PFSK-1 (cell line): Measurements from ENCODE around the gene KANSL2.

Experiments
- FOXP2 ChIP-seq: optimal IDR thresholded peaks from 2 replicates; pipeline ENCODE3; 2011; ENCODE audit warnings: borderline replicate concordance, control low read depth, inconsistent platforms; ENCODE audit not compliant: insufficient read depth; ENCODE audit errors: extremely low read length, extremely low read depth
- POLR2AphosphoS5 ChIP-seq: IDR thresholded peaks from 2 replicates; pipeline ENCODE4 v1.6.1; 2012; ENCODE audit warnings: low read depth, mild to moderate bottlenecking, control low read depth, low read length, moderate library complexity
- SIN3A ChIP-seq: IDR thresholded peaks from 2 replicates; pipeline ENCODE4 v1.6.1; 2012; ENCODE audit warnings: mild to moderate bottlenecking, low read length, moderate library complexity, borderline replicate concordance; ENCODE audit not compliant: insufficient read depth
- TAF1 ChIP-seq: IDR thresholded peaks from 2 replicates; pipeline ENCODE4 v1.6.1; 2012; ENCODE audit warnings: low read length, control low read depth, borderline replicate concordance; ENCODE audit not compliant: insufficient read depth
- TF ChIP-seq, protein P1 (sequence below), 2 experiments: IDR thresholded peaks; 2 replicates each; pipeline versions ENCODE4 v1.6.1 to v1.8.0; 2011 to 2012; ENCODE audit warnings: low read depth in 2 of 2, low read length in 2 of 2, control low read depth in 1 of 2, inconsistent platforms in 1 of 2, mild to moderate bottlenecking in 1 of 2, moderate library complexity in 1 of 2; ENCODE audit not compliant: insufficient read depth in 1 of 2

The KANSL2 gene

GRCh38 chr12:48659863-48660262, 22.2 kb downstream of the KANSL2 start:
- TF ChIP-seq FOXP2: no peak
- no peak for TF ChIP-seq SIN3A
- TF ChIP-seq TAF1: no peak
- TF ChIP-seq POLR2AphosphoS5: no peak
- TF ChIP-seq, protein P1, sequence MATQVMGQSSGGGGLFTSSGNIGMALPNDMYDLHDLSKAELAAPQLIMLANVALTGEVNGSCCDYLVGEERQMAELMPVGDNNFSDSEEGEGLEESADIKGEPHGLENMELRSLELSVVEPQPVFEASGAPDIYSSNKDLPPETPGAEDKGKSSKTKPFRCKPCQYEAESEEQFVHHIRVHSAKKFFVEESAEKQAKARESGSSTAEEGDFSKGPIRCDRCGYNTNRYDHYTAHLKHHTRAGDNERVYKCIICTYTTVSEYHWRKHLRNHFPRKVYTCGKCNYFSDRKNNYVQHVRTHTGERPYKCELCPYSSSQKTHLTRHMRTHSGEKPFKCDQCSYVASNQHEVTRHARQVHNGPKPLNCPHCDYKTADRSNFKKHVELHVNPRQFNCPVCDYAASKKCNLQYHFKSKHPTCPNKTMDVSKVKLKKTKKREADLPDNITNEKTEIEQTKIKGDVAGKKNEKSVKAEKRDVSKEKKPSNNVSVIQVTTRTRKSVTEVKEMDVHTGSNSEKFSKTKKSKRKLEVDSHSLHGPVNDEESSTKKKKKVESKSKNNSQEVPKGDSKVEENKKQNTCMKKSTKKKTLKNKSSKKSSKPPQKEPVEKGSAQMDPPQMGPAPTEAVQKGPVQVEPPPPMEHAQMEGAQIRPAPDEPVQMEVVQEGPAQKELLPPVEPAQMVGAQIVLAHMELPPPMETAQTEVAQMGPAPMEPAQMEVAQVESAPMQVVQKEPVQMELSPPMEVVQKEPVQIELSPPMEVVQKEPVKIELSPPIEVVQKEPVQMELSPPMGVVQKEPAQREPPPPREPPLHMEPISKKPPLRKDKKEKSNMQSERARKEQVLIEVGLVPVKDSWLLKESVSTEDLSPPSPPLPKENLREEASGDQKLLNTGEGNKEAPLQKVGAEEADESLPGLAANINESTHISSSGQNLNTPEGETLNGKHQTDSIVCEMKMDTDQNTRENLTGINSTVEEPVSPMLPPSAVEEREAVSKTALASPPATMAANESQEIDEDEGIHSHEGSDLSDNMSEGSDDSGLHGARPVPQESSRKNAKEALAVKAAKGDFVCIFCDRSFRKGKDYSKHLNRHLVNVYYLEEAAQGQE (IDR thresholded peaks at IDR 0.05; ENCODE audit: insufficient read depth in 1 of 2, low read depth in 2 of 2, low read length in 2 of 2): no peak

GRCh38 chr12:48651681-48652080, 30.4 kb downstream of the KANSL2 start:
- TF ChIP-seq TAF1 (no peak), POLR2AphosphoS5 (no peak), SIN3A (no peak), FOXP2 (no peak)
- TF ChIP-seq, protein P1 (IDR thresholded peaks at IDR 0.05; ENCODE audit: insufficient read depth in 1 of 2, low read depth in 2 of 2, low read length in 2 of 2): no peak

- TF ChIP-seq FOXP2 (no peak), SIN3A (no peak), TAF1 (no peak), POLR2AphosphoS5 (no peak)
- TF ChIP-seq, protein P1 (IDR thresholded peaks at IDR 0.05; ENCODE audit: insufficient read depth in 1 of 2, low read depth in 2 of 2, low read length in 2 of 2): no peak
Observed at GRCh38 chr12:48643011-48643410, 39.0 kb downstream of the KANSL2 start.

- TF ChIP-seq POLR2AphosphoS5 (no peak), TAF1 (no peak), FOXP2 (no peak), SIN3A (no peak)
- TF ChIP-seq, protein P1 (IDR thresholded peaks at IDR 0.05; ENCODE audit: insufficient read depth in 1 of 2, low read depth in 2 of 2, low read length in 2 of 2): no peak
Observed at GRCh38 chr12:48640854-48641253, 41.2 kb downstream of the KANSL2 start.

DNA sequence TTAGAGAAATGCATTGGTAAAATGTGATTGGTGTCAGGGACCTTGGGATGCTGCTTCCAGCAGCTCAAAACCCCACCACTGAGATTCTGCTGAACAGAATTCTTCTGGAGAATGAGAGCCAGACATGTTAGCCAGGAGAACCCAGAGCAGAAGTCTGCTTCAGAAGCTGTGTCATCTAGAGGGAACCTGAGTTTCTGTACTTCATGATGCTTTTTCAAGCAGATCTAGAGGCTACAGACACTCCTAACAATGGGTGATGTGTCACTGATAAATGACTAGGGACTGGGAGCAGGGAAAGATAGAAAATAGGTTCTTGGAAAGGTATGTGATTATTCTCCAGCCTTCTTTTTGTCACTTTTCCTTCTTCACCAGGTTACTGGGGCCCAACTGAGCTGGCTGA, 41.6 kb downstream of the KANSL2 start:
- TF ChIP-seq FOXP2 (no peak), TAF1 (no peak), POLR2AphosphoS5 (no peak)
- TF ChIP-seq, protein P1 (IDR thresholded peaks at IDR 0.05; ENCODE audit: insufficient read depth in 1 of 2, low read depth in 2 of 2, low read length in 2 of 2): no peak
